Right kidney (tissue), 1 donor: Measurements from ENCODE around the gene NAT9.

Experiments
- DNase-seq: peaks from one replicate; pipeline ENCODE4 v3.0.0-alpha.2; 2016

Gene NAT9

DNA sequence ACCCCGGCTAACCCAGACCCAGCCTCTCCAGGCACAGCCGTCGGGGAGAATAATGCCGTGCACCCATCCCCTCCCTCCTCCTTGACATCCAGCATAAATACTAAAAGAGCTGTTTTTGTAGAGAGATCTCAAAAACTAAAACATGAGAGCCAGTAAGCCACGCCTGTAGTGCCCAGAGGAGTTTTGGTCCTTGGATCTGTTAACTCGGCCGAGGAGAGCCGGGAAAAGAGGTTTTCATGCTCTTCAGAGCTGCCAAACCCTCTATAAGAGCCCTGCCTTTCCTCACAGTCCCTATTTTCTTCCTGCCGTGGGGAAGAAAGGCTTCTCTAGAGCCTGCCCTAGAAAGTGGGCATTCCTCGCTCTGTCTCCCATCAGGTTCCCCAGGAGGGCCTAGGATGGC lies 30.2 kb upstream of the NAT9 start:
- DNase-seq, result no peak

DNA sequence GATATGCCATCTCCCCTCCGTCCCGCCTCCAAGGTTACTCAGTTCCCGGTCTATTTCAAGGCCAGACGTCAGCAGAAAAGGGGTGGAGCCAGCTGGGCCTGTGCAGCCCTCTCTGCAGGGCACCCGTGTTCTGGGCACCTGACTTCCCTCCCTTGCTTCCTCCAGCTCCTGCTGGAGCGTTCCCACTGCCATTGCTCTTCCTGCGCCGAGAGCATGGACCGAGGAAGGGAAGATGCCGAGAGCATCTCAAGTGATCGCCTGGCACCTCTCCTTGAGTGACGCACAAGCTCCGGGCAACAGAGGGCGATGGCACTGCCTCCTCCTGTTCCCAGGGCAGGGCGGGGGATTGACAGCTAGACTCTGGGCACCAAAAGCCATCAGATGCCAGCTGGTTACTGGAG lies 29.4 kb upstream of the NAT9 start:
- DNase-seq, result no peak

DNA sequence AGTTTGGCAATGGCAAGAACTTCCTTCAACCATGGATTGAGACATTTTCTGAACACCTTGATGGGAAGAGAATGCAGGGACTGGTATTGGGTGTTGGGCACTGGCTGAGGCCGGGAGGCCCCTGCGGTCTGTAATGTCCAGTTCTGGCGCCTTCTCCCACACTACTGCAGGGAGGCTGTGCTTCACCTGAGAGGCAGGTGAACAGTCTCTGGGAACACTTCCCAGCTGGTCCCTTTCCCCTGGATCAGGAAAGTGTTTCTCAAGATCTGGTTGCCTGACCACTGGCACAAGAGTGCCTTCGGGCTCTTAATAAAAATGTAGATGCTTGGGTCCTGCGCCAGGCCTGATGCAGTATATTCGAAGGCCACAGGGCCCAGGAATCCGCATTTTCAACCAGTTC lies 28.5 kb upstream of the NAT9 start:
- no peak for DNase-seq

DNA sequence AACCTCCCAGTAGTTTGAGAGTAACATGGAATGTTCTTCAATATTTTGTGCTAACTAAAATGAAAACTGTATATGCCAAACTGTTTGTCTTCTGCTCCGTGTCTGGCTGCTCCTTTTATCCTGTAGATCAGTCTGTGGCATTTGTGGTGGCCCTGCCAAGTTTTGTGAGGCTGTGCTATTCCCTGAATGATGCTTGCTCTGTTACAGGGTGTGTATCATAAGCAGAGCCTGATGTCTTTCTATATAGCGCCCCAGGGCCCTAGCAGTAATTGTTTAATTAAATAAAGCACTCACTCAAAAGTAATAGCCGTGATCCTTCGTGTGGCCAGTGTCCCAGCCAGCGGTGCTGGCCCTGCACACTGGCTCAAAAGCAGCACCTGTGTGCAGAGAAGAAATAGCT lies 27.8 kb upstream of the NAT9 start:
- no peak for DNase-seq

DNA sequence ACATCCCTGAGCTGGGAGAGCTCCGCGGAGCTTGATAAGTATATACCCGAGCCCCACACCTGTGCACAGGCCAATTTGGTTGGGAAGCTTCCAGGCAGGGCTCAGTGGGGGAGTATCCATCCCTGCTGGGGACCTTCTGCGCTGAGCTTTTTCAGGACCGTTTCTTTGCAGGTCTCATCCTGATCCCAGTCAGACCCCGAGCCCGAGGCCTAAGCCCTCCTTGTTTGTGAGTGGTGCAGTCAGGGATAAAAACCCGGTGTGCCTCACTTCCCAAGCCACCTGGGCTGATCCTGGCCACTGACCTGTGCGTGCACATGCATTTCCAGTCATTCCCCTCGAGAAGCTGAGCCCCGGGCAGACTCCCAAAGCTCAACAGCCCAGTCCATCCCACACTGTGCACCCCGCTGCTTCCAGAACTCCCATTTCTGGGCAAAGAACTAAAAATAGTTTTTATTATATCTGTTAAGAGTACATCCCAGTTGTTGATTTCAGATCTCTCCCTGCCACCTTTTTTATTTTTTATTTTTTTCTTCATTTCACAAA lies 27.3 kb upstream of the NAT9 start:
- no peak for DNase-seq

DNA sequence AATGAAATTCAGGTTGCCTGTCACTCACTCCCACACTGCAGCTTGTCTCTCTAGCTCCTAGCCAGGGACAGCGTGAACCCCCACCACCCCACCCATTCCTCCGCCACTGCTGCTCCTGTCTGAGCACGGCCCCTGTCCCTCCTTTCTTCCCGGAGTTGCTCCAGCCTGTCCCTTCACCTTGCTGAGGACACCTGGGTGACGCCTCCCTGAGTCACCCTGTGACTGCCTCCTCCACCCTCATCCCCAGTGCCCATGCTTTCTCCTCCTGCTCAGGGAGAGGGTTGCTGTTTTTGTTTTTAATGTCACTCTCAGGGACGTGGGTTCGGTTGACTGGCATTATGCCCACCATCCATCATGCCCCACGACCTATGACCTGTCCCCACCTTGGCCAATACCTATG lies 25.8 kb upstream of the NAT9 start:
- no peak for DNase-seq

DNA sequence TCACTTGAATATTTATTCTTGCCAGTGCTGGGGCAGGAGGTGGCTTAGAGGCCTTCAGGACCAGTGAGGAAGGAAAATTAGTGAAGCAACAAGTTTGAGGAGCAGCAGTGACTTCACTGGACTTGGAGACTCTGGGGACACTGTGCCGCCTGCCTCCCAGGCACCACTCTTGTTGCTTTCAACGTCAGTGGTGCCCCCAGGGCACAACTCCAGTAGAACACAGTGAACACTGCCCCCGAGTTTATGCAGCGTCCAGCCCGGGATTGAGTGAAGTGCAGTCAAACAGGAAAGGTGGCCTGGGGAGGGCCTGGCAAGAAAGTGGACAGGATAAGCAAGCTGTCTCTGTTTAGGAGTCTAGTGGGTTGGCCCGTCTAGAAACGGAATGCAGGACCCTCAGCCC lies 24.4 kb upstream of the NAT9 start:
- no peak for DNase-seq

DNA sequence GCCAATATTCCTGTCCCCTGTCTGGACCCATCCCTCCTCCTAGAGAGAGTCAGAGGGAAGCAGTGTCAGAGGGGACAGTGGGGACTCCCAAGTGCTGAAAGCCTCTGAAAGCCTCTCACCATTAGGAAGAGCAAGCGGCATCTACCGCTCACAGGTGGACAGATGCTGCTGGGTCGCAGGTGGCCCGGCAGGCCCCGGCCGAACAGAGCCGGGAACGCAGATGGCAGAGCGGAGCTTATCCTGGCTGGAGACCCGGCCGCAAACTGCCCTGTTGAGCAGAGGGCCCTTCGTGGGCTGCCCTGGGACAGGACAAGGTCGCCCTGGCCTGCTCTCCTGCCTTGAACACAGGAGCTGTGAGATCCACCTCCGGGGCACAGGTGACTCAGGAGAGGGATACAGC lies 23.0 kb upstream of the NAT9 start:
- no peak for DNase-seq

DNA sequence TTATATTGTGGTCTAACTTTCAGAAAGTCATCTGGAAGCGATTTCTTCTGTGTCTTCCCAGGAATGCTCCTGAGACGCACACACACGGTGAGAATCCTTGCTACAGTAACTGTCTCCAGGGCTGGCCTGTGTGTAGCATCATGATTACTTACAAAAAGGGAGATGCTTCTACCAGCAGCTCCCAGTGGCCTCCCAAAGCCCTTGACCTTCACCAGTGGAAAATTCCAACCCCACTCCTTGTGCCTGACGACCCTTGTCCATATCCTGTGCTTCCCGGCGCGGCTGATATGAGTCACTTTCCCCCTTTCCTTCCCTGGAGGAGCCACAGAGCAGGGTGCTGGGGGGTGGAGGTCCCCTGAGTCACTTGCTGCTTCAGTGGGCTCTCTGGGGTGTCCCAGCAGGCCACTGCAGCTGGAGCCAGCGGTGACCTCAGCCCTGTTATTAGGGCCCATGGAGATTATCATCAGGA lies 22.1 kb upstream of the NAT9 start:
- no peak for DNase-seq

DNA sequence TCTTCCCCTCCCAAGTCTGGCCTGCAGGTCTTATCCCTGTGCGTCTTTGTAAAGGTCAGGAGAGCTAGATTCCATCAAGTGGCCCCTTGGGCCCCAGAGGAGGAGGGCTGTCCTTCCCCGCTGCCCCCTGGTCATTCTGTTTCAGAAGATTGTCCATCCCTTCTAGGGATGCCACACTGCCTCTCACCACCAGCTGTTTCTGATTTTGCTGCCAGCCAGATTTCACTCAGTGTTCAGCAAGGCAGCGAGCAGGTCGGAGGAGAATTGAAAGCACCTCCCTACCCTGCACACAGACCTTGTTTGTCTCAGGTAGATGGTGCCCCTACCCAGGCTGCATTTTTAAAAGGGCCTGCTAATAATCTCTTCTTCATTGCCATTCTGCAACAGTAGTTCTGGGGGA lies 21.7 kb upstream of the NAT9 start:
- no peak for DNase-seq

DNA sequence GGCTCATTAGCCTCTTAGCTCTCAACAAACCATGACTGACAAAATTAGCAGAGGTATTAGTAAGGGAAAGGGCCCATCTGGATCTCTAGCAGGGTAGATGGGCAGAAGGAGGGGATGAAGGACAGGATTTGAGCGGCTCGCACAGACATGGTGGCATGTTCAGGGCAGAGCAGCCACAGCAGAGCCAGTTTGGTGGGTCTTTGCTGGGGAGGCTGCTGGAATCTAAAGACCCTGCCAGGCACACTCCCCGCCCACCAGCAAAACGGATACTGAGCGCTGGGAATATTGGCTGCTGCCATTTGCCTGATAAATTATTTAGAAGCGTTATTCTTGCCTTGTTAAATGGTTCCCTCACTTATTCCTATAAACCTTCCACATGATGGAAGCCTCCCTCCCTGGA lies 20.7 kb upstream of the NAT9 start:
- DNase-seq, result no peak

DNA sequence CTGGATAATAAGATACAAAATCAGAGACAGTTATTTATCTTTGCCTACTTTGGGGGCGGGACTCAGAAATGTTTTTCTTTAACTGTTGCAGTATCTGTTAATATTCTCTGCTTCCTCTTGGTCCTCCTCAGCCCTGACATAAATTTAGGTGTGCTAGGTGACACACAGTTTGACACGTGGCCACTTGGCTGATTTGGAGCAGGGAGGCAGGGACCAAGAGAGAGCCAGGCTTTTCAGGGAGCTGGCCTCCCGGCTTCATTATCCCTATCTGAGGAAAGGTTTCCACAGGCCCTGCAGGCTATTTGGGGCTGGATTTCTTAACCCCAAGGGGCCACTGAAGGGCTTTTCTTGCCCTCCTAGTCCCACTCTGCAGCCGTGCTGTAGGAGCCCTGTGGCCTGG lies 20.1 kb upstream of the NAT9 start:
- no peak for DNase-seq

DNA sequence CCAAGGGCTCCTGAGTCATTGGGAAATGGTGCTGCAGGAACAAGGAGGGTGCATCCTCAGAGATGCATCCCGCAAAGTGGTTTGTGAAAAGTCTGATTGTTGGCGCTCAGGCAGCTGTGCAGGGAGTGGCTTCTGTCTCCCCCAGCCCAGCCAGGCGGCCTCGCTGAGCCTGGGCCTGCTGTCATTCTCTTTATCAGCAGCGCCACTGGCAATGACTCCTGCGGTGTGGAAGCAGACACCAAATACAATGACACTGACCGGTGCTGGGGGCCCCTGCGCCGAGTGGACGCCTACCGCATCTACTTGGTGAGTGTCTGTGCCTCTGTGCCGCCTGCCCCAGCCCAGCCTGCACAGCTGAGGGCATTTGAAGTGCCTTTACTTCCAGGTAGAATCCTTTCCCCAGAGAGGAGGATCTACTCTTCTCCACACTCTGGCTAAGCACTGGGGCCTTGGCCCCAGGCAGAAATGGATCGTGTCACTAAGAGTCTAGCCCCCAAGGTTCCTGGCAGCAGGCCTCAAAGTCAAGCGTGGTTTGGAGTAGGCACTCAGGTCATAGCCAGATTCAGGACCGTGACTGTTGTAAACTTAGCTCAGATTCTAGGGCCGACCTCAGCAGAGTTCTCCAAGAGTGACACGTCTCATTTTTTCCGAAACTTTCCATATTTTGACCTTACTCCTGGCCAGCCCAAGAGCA lies 19.3 kb upstream of the NAT9 start:
- no peak for DNase-seq

DNA sequence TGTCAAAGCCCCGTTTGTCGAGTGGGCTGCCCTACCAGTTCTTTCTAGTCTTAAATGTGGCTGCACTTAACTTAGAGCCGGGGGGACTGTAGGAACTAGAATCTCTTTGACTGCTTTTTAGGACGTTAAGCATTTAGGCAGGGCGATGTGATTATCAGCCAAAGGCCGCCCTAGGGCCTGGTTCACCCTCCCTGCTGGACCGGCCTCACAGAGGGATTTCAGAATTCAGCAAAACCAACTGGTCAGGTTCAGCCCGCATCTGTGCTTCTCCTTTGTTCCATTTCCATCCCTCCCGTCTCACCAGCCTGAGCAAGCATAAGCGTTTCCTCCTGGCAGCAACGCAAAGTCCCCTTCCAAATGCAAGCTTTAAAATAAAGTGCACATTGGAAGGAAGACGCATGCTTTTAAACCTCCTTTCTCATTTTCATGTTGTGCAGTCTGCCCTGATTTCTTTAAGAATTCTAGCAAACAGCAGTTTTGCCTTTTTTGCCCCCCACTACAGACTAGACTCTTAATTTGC lies 16.5 kb upstream of the NAT9 start:
- no peak for DNase-seq

DNA sequence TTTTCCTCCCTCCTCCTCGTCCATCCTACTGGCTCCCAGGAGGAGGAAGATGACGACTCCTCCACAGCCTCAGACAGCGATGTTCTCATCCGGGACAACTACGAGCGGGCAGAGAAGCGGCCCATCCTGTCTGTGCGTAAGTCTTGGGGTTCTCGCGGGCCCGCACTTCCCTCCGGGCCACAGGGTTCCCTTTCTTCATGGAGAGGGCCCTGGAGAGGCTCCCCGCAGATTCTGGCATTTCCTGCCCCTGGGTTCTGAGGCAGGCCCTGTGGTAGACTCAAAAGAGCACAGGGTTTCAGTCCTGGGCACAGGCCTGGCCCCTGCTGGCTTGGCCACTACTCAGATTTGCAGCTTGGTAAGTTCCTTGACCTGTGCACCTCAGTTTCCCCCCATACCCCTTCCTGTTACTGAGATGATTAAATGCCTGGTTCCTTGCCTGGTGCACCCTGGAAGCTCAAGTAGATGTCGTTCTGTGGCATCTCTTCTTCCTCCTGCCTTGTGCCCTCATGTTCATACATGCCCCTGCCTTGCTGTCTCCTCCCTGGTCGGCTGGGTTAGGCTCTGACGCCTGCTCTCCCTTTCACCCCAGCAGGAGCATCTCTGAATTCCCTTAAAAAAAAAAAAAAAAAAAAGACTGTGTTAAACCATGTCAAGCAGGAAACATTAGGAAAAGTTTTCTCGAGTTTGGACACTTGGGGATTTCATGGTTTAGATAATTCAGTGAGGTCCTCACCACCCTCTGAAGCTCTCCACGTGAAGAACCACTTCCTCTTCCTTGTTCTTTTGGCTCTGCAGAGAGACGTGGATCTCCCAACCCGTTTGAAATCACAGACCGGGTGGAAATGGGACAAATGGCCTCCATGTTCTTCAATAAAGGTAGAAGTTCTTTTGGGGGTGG lies 14.3 kb upstream of the NAT9 start:
- no peak for DNase-seq

DNA sequence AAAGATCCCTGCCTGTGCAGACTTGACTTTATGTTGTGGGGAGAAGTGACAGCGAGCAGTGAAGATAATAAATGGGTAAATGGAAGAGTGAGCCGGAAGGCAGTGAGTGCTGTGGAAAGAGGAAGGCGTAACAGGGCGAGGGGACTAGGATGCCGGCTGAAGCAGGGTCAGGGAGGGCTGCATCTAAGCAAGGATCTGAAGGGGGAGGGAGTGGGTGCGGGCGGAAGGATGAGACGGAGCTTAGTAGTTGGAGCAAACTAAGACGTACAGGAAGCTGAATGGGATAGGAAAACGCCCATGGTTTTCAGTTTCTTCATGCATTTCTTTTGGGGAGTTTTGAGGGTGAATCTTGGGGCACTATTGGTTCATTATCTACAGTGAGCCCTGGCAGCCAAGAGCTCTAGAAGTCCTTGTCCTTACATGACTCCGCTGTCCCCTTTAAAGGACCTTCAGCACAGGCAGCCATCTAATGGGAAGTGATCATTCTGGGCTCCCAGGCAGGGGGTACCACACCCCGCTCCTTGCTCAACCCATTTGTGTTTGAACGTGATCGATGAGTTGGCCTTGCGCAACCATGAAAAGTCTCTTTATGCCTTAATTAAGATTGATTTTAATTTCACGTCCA lies 10.4 kb upstream of the NAT9 start:
- no peak for DNase-seq

DNA sequence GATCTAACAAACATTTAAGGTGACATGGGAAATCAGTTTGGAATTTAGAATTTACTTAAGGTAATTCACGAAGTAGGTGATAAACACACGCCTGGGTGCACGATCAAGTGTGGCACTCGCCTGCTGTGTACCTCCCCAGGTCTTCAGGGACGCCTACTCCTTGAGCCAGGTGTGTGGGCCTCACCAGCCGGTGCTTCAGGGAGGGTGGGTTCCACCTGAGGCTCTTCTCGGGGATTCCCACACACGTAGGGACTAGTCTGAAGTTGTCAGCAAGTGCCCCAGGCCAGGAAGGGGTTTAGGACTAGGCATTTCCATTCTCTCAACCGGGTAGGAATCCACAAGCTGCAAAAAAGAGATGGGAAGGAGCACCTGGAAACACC lies 9.8 kb upstream of the NAT9 start:
- no peak for DNase-seq

DNA sequence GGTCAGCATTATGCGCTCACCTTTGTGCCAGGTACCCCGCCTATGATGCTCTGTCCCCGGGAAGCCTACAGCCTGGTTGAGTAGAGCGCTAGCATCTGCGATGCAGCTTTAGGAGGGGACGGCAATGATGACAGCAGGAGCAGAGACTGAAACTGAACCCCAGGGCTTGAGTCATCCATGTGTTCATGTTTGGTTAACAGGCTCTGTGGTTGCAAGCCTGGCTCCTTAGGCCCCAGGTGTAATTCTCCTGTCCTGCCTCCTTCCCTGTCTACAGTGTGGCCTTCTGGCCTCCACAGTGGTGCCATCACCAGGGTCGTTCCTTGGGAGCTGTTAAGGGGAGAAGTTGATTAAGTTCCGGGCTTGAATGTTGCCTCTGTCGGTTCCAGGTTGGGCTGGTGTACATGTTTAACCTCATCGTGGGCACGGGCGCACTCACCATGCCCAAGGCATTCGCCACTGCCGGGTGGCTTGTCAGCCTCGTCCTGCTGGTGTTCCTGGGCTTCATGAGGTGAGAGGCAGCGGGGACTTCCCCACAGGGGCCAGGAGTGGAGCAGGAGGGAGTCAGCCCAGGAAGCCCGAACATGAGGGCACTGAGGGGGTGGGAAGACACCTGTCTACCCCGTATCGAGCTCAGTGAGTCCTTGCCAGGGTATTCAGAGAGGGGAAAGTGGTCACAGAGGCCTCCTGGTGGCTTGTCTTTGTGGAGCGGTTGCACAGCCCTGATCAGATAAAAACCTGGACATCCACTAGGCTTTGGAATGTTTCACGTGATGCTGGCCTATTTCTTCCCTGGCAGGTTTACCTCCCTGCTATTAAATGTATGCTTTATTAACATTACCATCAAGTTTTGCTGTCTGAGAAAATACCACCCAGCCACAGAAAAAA lies 9.2 kb upstream of the NAT9 start:
- no peak for DNase-seq

DNA sequence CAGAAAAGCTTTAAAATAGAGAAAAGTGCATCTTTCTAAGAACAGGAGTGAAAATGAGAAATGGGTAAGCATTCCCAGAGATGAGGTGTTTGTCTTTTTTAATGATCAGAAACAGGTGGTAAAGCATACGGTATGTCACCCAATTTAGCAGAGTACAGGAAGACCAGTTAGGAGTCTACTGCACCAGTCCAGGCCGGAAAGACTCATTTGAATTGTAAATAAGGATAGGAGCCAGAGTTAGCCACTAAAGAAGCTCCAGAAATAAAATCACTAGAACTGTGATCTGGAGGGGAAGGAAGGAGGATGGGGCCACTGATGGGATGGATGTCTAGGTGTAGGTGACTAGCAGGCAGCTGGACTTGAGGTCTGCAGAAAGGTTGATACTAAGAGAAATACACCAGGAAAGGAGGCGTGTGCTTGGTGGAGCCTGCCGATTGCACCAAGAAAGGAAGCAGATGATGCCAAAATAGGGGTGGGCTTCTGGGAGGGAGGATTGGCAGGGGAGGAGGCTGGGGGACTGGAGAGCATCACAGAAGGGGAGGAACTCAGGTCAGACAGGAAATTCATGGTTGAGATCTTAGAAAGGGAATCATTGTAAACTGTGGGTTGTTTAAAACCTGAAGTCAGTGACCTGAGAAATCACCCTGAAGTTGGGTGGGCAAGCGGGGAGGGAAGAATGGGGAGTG lies 8.1 kb upstream of the NAT9 start:
- DNase-seq, result no peak

DNA sequence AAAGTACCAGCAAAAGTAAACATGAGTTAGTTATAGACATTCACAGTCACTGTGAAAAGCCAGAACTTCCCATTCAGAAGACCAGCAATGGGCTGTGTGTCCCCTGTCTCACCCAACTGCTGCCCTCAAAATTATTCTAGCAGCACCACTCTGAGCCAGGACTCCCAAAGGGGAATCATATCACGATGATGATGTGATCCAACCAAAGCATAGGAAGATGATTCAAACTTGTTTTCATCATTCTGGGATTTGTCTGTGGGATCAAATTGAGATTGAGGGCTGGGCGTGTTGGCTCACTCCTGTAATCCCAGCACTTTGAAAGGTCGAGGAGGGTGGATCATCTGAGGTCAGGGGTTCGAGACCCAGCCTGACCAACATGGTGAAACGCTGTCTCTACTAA lies 6.4 kb upstream of the NAT9 start:
- DNase-seq, result no peak
